GM12872 (cell line): ENCODE data around the gene ANKH.

ENCODE experiments used
- CTCF ChIP-seq: IDR thresholded peaks from 3 replicates; pipeline ENCODE4 v1.5.1; 2011; ENCODE audit warnings: low read depth, mild to moderate bottlenecking, low read length, moderate library complexity; ENCODE audit not compliant: insufficient read depth

Gene ANKH

GRCh38 chr5:14665101-14665822 is 206.3 kb downstream of the ANKH start:
- TF ChIP-seq CTCF = no peak

GRCh38 chr5:14664270-14665100 is 207.1 kb downstream of the ANKH start, which contains the start of gene OTULIN:
TSS of gene OTULIN (plus strand) at chr5:14664718. CDS start at chr5:14664826, 108 bp downstream.
- TF ChIP-seq CTCF = no peak

- TF ChIP-seq CTCF = no peak
Observed at GRCh38 chr5:14663734-14664269, 207.8 kb downstream of the ANKH start.

GRCh38 chr5:14662721-14663260 is 208.8 kb downstream of the ANKH start:
- TF ChIP-seq CTCF = no peak

GRCh38 chr5:14660833-14661232 is 210.7 kb downstream of the ANKH start:
- no peak for TF ChIP-seq CTCF

- TF ChIP-seq CTCF = no peak
Observed at GRCh38 chr5:14659821-14660607, 211.6 kb downstream of the ANKH start.

- no peak for TF ChIP-seq CTCF
Observed at GRCh38 chr5:14656898-14657297, 214.7 kb downstream of the ANKH start.
